Stimulated activated CD8-positive, alpha-beta memory T cell treated with anti-CD3 and anti-CD28 coated beads, Interleukin-15, amount 100 ng/mL, for 1 hour (primary cell): Measurements from ENCODE around the gene UBTD1.
A peak's percentile ranks its signal among the peaks of the same experiment; 100 is the strongest.
"Not testable (repeated sequence)": the region's sequence is repeated elsewhere in the genome, so short reads cannot be mapped to it uniquely, and the experiment has no call there.

Experiments
- DNase-seq: peaks from one replicate; pipeline ENCODE4 v3.0.0-alpha.2; 2020; ENCODE audit warnings: low read depth

Gene UBTD1

DNA sequence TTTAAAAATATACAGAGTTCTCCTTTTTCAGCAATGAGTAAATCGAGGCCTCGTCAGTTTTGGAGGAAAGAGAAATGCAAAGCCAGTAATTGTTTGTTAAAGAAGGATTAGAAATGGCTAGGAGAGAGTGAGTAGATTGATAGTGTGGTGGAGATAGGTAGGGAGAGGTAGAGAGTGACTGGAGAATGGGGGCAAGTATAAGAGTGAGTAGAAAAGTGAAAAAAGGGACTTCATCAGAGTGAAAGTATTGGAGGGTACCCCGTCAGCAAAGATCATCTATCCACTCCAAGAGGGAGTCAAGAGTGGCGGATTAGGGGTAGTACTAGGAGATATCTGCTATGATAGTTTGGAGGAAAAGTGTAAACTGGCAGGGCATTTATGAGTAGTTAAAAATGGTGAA, 64.6 kb downstream of the UBTD1 start:
- DNase-seq = no peak

DNA sequence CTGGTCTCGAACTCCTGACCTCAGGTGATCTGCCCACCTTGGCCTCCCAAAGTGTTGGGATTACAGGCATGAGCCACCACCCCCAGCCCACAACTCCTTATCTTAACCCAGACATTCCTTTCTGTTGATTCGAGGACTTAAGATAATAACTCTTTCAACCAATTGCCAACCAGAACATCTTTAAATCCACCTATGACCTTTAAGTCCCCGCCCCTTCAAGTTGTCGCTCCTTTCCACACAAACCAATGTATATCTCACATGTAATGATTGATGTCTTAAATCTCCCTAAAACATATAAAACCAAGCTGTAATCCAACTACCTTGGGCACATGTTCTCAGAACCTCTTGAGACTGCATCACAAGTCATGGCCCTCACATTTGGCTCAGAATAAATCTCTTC, 66.1 kb downstream of the UBTD1 start:
- DNase-seq = no peak

DNA sequence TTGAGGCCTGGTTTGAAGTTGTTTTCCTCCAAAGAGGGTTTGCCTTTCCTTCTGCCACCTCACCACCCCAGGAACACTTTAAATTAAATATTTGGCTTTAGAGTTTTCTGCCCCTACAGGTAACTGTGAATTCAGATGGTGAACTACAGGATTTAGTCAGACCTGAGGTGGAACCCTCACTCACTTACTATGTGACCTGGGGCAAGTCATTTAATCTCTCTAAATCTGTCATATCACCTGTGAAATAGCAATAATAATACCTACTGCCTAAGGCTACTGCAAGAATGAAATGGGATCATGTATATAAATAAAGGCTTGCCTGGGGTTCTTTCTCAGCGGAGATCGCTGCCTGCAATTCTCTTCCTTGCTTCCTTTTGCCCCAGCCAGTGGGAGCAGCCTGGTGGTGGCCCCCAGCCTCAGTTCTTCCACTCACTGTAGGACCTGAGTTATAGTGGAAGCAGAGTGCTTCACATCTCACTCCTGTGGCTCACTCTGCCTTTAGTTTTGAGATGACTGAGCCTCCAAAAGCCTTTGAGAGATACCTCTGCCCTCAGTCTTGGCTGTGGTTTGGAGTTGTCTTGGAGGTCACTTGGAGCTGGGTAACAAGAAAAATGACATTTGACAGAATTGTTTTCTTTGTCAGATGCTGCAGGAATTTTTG, 67.7 kb downstream of the UBTD1 start:
- no peak for DNase-seq

DNA sequence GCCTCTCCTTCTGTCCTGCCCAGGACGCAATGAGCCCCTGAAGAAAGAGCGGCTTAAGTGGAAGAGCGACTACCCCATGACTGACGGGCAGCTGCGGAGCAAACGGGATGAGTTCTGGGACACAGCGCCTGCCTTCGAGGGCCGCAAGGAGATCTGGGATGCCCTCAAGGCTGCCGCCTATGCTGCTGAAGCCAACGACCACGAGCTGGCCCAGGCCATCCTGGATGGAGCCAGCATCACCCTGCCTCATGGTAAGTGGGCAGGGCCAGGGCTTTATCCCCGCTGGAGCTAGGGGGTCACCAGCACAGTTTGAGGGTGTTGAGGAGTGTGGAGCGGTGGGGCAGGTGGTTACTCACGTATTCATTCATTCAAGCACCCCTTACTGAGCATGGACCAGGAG, 69.2 kb downstream of the UBTD1 start:
- DNase-seq = no peak

DNA sequence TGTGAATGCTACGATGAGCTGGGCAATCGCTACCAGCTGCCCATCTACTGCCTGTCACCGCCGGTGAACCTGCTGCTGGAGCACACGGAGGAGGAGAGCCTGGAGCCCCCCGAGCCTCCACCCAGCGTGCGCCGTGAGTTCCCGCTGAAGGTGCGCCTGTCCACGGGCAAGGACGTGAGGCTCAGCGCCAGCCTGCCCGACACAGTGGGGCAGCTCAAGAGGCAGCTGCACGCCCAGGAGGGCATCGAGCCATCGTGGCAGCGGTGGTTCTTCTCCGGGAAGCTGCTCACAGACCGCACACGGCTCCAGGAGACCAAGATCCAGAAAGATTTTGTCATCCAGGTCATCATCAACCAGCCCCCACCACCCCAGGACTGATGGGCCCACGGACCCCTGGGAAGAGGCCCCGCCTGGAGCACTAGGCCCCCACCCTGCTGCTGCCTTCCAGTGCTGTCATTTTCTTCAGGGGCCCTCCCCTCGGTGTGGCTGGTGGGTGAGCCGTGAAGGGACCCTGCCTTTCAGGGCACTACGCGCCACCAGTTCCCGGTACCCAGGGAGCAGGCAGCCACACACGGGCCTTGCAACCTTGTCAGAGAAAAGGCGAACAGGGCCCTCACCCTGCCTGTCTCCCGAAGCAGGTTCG, 71.5 kb downstream of the UBTD1 start:
- DNase-seq = no peak

DNA sequence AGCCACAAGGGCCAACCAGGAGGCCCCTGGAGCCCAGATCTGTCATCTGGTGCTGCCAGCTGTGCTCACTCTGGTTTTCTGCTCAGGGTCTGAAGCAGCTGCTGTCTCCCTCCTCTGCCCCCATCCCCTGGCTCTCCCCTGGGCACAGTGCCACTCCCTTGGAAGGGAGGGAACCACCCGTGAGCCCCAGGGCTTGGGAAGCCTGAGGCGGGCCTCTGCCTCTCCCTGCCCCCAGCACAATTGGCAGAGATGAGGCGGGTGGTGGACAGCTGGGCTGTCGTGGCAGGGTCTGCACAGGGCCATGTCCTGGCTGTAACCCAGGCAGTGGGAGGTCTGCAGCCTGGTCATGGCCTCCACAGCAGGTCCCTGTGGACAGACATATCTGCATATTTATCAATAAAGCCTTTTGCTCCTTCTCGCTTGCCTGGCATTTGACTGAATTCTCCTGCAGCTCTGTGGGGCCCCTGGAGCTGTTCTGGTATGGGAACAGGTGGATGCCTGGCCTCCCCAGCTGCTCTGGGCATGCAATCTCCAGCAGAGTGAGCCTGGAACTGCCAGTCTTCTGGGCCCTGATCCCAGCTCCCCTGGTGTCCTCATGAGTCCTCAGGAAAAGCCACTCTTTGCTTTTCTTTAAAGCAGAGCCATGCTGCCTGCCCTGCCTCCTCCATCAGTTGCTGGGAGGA, 72.2 kb downstream of the UBTD1 start:
- no peak for DNase-seq

DNA sequence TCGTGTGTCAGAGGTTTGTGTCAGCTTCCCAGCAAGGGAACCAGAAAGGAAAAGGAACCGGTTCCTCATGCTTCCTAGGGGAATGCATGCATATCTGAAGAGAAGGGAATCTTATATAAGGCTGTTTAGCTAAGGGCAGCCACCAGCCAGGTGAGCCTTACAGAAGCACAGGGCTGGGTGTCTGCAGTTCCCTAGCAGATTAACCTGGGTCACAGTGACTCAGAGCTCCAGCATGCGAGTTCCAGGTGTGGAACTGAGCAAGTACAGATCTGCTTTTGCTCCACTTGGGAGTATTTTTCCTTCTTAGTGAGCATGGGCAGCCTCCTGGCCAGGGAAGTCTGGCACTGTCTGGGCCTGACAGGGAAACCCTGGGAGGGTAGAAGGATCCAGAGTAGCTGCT, 72.9 kb downstream of the UBTD1 start:
- DNase-seq = no peak

DNA sequence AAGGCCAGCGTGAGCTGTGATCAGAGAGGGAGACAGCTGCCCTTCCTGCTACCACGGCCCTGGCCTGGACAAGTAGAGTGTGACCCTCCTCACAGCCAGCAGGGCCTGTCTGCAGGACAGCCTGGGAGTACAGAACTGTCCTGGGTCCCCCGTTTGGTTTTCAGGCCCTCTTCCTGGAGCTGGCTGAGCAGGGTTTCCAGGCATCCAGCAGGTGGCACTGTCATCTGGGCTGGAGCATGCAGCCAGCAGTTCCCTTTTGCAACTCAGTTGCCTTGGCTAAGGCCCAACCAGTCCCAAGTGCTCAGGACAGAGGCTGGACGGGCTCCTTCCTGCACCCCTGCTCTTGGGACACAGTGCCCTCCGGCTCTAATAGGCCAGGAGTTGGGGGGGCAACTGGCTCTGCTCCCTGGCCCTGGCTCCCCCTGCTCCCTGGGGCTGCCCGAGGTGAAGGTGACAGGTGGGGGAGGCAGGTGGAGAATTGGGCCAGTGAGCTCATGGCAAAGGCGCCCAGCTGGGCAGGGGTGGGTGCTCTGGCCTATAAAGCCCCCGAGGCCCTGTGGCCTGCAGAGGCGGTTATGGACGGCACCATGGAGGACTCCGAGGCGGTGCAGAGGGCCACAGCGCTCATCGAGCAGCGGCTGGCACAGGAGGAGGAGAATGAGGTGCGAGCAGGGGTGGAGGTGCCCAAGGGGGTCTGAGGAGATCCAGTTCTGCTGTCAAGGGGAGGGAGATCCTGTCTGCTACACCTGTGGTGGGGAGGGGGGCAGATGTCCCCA, 73.7 kb downstream of the UBTD1 start, which contains the start of gene ANKRD2:
ANKRD2 (plus strand) TSS at position 566 of the 776 bp plus-strand sequence; CDS start at position 576, 10 bp downstream.
- peak; percentile 16 for DNase-seq

DNA sequence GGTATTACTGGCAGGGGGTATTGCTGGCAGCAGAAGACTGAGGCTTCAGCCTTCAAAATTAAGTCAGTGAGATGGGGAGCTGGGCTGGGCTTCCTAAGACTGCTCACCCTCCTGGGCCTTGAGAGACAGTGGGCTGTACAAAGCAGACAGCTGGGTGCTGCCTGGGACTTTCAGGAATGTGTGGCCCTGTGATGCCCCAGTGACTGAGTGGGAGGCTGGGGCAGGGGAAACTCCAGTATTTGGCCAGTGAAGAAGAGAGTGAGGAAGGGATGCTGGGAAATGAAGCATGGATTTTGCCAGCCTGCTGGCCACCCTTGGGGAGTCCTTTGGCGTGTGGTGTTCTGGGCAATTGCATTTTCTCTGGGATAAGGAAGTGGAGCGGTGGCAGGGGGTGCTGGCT, 74.3 kb downstream of the UBTD1 start:
- DNase-seq = no peak

DNA sequence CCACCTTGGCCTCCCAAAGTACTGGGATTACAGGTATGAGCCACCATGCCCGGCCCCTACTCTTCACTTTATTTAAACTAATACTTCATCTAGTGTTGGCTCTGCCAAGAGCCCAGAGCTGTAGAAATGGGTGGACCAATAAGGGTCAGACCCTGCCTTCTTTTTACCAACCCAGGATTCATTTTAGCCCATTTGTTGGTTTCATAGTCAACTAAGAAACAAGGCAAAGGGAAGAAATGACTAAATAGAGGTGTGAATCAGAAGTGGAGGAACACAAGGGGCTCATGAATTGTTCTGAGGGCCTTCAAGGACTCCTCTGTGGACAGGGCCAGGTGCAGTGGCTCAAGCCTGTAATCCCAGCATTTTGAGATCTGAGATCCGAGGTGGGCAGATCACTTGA, 74.9 kb downstream of the UBTD1 start:
- DNase-seq = no peak

DNA sequence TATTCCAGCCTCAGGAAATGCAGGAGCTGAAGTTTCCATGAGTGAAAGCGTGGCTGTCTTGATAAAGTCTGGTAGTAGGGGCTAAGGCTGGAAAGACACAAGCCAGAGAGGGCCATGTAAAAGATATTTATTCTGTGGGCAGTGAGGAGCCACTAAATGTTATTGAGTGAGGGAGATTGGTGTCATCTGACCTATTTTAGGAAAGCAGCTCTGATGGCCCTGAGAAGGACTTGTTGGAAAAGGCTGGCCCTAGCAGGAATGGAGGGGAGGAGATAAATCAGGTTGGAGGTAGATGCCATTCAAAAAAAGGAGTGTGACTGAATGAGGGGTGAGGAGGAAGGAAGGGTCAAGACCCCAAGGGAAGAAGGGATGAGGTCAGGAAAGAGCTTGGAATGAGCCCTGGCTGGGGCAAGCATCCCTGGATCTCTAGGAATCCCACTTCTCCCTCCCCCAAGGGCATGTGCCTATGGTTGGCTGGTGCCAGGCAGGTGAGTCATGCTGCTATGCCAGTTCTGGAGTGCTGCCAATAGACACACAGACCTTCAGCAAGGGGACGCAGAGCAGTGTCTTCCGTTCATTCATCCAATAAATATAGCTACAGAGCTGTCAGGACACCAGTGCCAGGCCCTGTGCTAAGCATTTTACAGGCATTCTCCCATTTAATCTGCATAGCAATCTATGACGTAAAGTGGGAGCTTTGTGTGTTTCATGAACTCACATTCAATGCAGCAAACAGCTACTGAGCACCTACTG, 75.8 kb downstream of the UBTD1 start:
- DNase-seq = no peak

DNA sequence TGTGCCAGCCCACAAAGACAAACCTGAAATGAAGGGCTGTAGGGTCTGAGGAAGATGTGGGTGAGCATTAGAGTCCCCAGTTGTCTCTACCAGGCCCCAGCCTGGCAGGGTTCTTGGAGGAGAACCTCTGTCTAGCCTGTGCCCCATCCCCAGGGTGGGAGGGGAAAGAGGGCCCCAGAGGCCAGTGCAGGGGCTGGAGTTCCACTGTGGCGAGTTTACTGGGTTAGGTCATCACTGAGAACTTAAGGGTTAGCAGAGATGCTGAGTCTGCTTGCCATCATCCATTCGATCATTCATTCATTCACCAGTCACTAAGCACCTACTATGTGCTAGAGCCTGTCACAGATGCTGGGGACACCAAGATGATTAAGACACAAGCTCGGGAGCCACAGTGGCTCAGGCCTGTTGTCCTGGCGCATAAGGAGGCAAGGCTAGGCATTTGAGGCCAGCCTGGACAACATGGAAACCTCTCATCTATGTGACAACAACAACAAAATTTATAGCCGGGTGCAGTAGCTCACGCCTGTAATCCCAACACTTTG, 76.5 kb downstream of the UBTD1 start:
- DNase-seq = no peak

DNA sequence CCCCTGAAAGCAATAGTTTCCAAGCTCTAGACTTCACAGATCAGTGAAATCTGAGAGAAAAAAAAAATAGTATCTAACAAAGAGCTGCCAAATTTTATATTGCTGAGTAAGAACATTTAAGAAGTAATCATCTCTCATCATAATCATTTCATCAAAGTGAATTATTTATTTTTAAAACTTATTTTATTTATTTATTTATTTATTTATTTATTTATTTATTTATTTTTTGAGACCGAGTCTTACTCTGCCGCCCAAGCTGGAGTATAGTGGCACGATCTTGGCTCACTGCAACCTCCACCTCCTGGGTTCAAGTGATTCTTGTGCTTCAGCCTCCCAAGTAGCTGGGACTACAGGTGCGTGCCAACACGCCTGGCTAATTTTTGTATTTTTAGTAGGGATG, 77.8 kb downstream of the UBTD1 start:
- DNase-seq = not testable (repeated sequence)

DNA sequence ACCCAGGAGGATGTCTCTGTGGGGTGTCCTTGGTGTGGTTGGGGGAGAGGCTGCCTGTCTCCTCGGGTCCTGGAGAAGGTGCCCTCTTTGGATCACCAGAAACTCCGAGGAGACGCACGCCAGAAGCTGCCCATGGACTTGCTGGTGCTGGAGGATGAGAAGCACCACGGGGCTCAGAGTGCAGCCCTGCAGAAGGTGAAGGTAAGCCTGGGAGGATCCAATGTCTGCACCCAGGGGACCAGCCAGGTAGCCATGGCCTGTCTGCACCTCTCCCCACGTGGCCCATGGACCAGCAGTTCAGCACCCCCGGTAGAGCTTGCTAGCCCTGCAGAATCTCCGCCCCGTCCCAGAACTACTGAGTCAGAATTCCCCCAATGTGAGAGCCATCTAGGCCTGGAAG, 79.0 kb downstream of the UBTD1 start:
- DNase-seq = no peak

DNA sequence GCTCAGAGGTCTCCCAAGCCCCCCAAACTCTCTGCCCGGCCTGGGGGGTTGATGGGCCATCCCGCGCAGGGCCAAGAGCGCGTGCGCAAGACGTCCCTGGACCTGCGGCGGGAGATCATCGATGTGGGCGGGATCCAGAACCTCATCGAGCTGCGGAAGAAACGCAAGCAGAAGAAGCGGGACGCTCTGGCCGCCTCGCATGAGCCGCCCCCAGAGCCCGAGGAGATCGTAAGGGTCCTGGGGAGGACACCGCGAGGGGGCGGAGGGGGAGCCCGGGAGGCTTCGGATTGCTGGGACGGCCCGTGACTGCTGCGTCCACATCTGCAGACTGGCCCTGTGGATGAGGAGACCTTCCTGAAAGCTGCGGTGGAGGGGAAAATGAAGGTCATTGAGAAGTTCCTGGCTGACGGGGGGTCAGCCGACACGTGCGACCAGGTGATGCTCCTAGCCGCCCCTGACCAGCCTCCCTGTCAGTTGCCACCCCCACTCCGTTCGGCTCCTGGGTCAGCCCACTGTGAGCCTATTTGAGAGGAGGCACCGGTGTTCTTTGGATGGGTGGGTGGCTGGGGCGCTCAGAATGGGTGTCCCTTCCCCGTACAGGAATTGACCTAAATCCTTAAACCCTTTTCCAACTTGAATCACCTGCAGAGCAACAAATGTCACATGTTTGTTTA, 79.6 kb downstream of the UBTD1 start:
- DNase-seq = no peak

DNA sequence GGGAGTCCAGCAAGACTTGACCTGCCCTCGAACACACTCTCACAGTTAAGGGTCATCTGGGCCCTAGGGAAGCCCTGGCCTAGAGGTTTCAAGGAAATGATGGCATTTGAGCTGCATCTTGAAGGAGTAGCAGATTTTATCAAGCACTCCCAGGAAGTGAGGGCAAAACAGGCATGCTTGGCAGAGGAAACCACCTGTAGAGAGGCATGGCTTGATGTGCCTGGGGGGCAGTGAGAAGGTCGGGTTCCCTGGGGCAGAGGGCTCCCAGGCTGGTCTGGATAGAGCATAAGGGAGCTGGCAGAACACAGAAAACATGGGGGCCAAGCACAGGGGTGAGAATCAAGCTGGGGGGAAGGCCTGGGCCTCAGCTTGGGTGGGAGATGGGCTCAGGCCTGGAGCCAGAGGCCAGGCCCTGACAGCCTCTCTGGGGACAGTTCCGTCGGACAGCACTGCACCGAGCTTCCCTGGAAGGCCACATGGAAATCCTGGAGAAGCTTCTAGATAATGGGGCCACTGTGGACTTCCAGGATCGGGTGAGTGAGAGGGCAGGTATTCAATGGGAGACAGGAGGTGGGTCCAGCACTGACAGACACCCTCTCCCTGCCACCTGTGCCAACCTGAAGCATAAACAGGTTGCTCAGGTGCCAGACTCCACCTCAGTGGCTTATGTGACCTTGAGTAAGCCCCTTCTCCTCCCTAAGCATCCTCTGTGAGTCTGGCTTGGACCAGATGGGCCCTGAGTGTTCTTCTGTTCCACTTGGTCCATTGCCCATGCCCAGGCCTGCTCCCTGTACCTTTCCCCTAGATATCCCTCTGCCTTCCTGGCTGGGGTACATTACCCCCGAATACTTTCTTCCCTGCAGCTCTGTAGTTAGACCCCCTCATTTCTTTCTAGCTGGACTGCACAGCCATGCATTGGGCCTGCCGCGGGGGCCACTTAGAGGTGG, 82.0 kb downstream of the UBTD1 start:
- DNase-seq = no peak

DNA sequence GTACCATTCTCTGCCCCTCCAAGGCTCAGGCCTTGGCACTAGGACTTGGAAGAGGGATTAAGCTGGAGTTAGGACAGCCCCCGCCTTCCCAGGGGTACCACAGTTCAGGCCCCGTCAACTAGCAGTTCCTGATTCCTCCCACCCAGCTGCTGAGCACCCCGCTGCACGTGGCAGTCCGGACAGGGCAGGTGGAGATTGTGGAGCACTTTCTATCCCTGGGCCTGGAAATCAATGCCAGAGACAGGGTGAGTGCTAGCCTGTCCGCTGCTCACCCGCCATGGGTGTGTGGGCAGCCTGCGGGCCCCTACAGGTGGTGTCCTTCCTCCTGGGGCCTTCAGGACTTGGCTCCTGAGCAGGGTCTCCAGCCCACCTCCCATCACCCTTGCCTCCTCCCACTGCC, 83.4 kb downstream of the UBTD1 start:
- no peak for DNase-seq

DNA sequence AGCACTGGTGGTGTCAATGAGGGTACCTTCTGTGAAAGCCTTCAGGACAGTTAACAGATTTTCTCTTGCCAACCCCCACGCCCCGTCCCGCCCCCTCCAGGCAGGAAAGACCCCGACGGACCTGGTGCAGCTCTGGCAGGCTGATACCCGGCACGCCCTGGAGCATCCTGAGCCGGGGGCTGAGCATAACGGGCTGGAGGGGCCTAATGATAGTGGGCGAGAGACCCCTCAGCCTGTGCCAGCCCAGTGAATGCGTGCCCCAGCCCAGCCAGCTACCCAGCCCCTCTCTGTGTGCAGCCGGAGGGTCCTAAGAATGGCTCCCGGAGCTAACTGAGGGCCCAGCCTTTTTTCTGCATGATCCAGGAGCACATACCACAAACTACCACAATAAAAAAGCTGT, 84.8 kb downstream of the UBTD1 start:
- DNase-seq = no peak

DNA sequence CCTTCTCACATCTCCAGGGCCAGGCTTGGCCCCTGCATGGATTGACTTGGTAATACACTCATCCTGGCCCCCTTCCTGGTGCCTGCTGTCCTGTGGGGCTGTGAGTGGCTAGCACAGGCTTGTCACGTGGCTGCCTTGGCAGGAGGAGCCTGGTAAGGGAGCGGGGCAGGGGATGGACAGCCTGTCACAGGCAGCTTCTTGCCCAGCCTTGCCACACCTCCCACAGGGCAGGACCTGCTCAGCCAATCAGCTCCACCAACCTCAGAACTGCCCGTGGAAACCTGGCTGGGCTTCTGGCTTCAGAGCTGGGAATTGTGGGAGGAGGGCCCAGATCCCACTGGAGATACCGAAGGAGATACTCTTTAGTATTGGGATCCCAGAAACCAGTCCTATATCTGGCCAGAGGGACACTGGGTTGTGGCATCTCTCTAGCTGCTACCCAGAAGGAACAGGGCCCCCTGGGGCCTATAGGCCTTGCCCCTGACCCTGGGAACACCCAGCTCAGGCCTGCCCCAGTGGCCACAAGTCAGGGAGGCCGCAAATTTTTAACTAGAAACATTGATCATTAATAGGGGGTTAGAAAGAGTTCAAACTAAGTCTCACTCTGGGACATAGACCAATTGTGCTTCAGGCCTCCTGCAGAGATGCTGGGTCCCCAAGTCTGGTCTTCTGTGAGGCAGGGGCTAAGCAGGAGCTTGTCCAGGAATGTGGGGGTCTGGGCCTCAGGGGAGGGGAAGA, 85.5 kb downstream of the UBTD1 start, which contains the start of gene HOGA1:
HOGA1 (plus strand) TSS at position 330 of the 738 bp plus-strand sequence; CDS start at position 645, 315 bp downstream.
- DNase-seq = no peak
